HG02884 (cell line): ENCODE measurements around the gene CACUL1.
A peak's percentile ranks its signal among the peaks of the same experiment; 100 is the strongest.

Source experiments
- ATAC-seq: cut with Tn5 transposase; IDR thresholded peaks from one replicate; pipeline ENCODE4 v1.9.1; 2021; ENCODE audit warnings: mild to moderate bottlenecking, moderate library complexity; ENCODE audit not compliant: unreplicated experiment

Gene CACUL1

GRCh38 chr10:118735294-118735693, 19.5 kb downstream of the CACUL1 start:
- ATAC-seq: no peak

GRCh38 chr10:118734475-118734874, 20.3 kb downstream of the CACUL1 start:
- ATAC-seq: no peak

GRCh38 chr10:118732245-118733165, 22.3 kb downstream of the CACUL1 start:
- peak; percentile 55 for ATAC-seq

GRCh38 chr10:118730756-118731456, 23.9 kb downstream of the CACUL1 start:
- ATAC-seq: no peak

GRCh38 chr10:118729641-118730258, 25.0 kb downstream of the CACUL1 start:
- peak; percentile 85 for ATAC-seq

GRCh38 chr10:118729200-118729599, 25.6 kb downstream of the CACUL1 start:
- ATAC-seq: no peak

- no peak for ATAC-seq
Observed at GRCh38 chr10:118725886-118726500, 28.8 kb downstream of the CACUL1 start.

- ATAC-seq: no peak
Observed at GRCh38 chr10:118723466-118723865, 31.3 kb downstream of the CACUL1 start.

GRCh38 chr10:118721539-118721876, 33.3 kb downstream of the CACUL1 start:
- ATAC-seq: no peak

GRCh38 chr10:118720685-118721538, 33.9 kb downstream of the CACUL1 start:
- ATAC-seq: no peak

GRCh38 chr10:118714366-118714765, 40.4 kb downstream of the CACUL1 start:
- no peak for ATAC-seq

- ATAC-seq: no peak
Observed at GRCh38 chr10:118712930-118713634, 41.7 kb downstream of the CACUL1 start.

- ATAC-seq: no peak
Observed at GRCh38 chr10:118712080-118712479, 42.7 kb downstream of the CACUL1 start.

- ATAC-seq: no peak
Observed at GRCh38 chr10:118710487-118710886, 44.3 kb downstream of the CACUL1 start.

GRCh38 chr10:118708571-118708970, 46.2 kb downstream of the CACUL1 start:
- no peak for ATAC-seq

- no peak for ATAC-seq
Observed at GRCh38 chr10:118704711-118705110, 50.1 kb downstream of the CACUL1 start.

GRCh38 chr10:118701529-118702323, 53.0 kb downstream of the CACUL1 start:
- no peak for ATAC-seq

GRCh38 chr10:118698421-118698820, 56.3 kb downstream of the CACUL1 start:
- ATAC-seq: peak; percentile 95

- no peak for ATAC-seq
Observed at GRCh38 chr10:118694848-118695247, 59.9 kb downstream of the CACUL1 start.
